T47D (cell line): ENCODE results near the gene COBL.

Experiments
- DNase-seq, 2 experiments: peaks; one replicate each; pipeline versions ENCODE4 v3.0.0 to v3.0.0-alpha.2; 2011 to 2012; ENCODE audit warnings: low read depth in 1 of 2, low spot score in 1 of 2
- JUND ChIP-seq: IDR thresholded peaks from 2 replicates; pipeline ENCODE4 v1.6.1; 2012; ENCODE audit warnings: low read depth
- in situ Hi-C: cut with HindIII; loops from 2 replicates; pipeline ENCODE4 v1.10.0; 2016; ENCODE audit warnings: low sequenced_read_pairs, low pct_unique_long_range_greater_than_20kb

The COBL gene

DNA sequence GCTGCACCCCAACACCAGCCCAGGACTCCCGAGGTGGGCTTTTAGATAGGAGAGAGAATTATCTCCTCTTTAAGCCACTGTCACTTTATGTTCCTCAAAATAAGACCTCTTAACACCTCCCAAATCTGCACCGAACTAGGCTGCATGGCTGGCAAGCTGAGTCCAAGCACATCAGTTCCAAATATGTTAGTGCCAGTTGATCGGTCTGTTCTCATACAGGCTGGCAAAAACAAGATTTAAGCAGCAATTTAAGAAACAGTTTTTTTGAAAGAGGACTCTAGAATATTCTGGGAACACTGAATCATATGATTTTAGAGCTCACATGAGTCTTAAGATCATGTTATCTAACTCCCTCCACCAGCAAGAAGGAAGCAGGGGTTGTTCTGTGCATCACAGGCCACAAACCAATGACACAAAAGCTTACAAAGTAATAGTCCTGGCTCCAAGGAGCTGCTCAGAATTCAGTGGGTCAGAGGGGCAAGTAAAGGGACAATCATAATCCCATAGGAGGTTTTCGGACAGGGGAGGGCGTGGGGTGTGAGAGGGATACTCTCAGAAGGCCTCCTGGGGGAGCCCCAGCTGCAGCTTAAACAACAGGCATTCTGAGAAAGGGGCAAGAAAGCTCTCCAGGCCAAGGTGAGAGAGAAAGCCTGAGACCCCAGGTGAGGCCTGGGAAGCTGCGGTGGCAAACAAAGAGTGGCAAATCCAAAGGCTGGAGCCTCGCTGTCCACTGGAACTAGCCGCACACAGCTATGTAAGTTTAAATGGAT lies 7.1 kb downstream of the COBL start:
- no peak for DNase-seq
- no peak for TF ChIP-seq JUND
- in situ Hi-C loops: no loop called here

GRCh38 chr7:51308696-51309095 lies 7.9 kb downstream of the COBL start:
- in situ Hi-C loops: no loop called here
- no peak for DNase-seq
- no peak for TF ChIP-seq JUND

DNA sequence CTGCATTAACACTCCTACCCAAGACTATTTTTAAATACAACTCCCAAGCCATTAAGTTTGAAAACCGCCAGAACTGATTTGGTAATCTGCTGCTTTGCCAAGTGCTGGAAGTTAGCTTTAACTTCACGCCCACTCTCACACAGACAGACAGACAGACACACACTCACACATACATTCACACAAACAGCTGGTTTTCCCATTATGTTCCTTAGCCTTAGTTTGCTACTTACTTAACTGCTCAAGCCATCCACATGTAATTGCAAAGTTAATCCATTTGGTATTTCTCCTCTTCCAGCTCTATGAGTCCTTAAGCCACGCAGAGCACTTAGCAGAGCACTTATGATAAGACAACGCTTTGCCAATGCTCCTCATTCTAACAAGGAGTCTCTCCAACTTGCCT lies 8.3 kb downstream of the COBL start:
- in situ Hi-C loops: no loop called here
- no peak for TF ChIP-seq JUND
- no peak for DNase-seq

GRCh38 chr7:51307651-51308210 lies 8.9 kb downstream of the COBL start:
- TF ChIP-seq JUND: no peak
- in situ Hi-C loops: no loop called here
- DNase-seq: no peak

DNA sequence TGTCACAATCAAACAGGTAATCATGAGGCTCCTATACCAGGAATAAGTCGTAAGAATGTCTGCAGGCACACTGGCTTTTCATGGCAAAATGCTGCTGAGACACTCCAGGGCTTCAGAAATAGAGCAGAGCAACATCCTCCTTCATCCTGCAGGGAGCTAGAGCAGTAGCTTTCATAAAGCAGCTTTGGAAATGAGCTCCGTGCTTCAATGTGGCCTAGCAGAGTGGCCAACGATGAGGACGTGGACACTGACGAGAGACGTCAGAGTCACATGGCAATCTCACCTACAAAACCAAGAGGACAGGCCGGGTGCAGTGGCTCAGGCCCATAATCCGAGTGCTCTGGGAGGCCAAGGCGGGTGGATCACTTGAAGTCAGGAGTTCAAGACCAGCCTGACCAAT lies 9.8 kb downstream of the COBL start:
- no peak for TF ChIP-seq JUND
- in situ Hi-C loops: no loop called here
- DNase-seq: no peak

GRCh38 chr7:51304729-51305128 lies 11.9 kb downstream of the COBL start:
- in situ Hi-C loops: no loop called here
- DNase-seq: no peak

DNA sequence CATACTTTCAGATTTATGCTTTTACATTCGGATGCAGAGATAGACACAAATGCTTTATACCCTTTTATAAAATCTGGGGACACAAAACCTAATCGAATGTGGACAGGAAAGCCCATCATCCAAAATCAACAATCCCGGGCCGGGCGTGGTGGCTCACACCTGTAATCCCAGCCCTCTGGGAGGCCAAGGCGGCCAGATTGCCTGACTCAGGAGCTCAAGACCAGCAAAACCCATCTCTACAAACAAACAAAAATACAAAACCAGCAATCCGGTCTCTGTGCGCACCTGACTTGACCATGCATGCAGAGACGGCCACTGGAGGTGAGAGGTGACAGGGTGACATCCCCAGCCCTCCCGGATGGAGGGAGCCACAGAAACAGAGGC lies 13.5 kb downstream of the COBL start:
- in situ Hi-C loops: no loop called here
- TF ChIP-seq JUND: no peak
- no peak for DNase-seq

More at GRCh38 chr7:51304729-51305128, 11.9 kb downstream of the COBL start:
- no peak for TF ChIP-seq JUND

GRCh38 chr7:51301806-51302205 lies 14.8 kb downstream of the COBL start:
- TF ChIP-seq JUND: no peak

DNA sequence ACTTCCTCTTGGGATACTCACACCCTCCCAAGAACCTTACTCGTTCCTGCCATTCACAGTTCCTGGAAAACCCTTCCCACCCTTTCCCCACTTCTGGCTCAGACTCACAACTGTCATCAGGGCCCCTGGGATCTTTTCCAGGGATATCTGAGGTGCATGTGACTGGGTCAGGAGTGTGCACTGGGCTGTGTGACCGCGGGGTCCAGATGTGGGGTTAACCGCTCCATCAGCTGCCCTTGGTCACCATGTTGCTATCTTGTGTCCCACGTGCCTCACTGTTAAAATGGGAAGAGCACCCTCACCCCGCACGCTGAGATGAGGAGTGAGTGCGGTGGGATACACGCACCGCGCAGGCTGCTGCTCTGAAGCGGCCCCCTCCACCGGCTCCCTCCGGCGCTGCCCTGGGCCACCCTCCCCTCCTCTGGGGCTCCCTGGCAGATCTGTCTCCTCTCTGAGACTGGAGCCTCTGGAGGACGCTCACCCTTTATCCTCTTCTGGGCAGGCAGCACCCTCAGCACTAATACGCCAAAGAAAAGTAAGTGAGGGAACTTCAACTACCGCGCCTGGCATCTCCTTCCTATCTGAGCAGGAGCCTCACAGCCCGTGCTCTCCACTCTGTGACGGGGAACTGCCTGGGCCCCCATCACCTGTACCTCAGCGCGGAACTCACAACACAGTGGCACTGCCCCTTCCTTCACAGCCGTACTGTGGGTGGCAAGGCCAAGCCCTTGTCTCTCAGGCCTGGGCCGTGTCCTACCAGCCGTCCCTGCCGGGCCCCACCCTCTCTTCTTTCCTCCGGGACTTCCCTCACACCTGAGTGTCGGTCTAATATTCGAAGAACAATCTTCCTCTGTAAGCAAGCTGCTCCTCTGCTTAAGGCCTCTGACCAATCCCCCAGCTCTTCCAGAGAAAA lies 15.6 kb downstream of the COBL start:
- in situ Hi-C loops: no loop called here
- TF ChIP-seq JUND: no peak
- no peak for DNase-seq

More at GRCh38 chr7:51301806-51302205, 14.8 kb downstream of the COBL start:
- in situ Hi-C loops: no loop called here
- no peak for DNase-seq

- in situ Hi-C loops: no loop called here
- no peak for DNase-seq
- no peak for TF ChIP-seq JUND
These were observed 17.0 kb downstream of the COBL start for GRCh38 chr7:51299391-51300133.

GRCh38 chr7:51298912-51299311 lies 17.7 kb downstream of the COBL start:
- in situ Hi-C loops: no loop called here
- TF ChIP-seq JUND: no peak
- DNase-seq: no peak

GRCh38 chr7:51297986-51298385 lies 18.6 kb downstream of the COBL start:
- no peak for TF ChIP-seq JUND
- in situ Hi-C loops: no loop called here
- DNase-seq: no peak
